Measurements from ENCODE around the gene COPG1. TPM values are rescaled to one million over a fixed set of nuclear protein-coding genes. Genes with fewer than 3 reads are reported as not detected.

COPG1 gene
- total and polyA plus RNA-seq, 2 donors (not counting 3 experiments of a cell fraction or from before 2014, with no cell fraction given): 112 to 202 TPM

GRCh38 chr3:129259612-129260477 lies 10.4 kb downstream of the COPG1 start:
- ChIA-PET CTCF (interaction anchor here (0.7 kb wide), 1 partner anchor 12 kb away, joined by 3 read pairs; no protein-coding TSS in a partner anchor), POLR2A (interaction anchor here (0.6 kb wide), 1 partner anchor 36 kb away, joined by 6 read pairs; no protein-coding TSS in a partner anchor)
- Histone ChIP-seq H2AFZ (ENCODE audit: low read depth, low read length) (no peak overlapping the region), H3K27ac (ENCODE audit: insufficient read depth, low read depth, low read length) (no peak overlapping the region), H3K4me2 (ENCODE audit: insufficient read depth, low read length) (no peak overlapping the region), H3K79me2 (ENCODE audit: control insufficient read depth, insufficient read depth, low read length) (no peaks in the 10 kb centered on the region), H4K20me1 (replicated peaks; ENCODE audit: control insufficient read depth, extremely low read depth, insufficient read depth, low read length) (no peaks in the 10 kb centered on the region), H3K9me1 (replicated peaks; ENCODE audit: control insufficient read depth, extremely low read depth, insufficient read depth, low read length) (no peaks in the 10 kb centered on the region), H3K4me1 (ENCODE audit: control insufficient read depth, extremely low read depth, insufficient read depth, low read length) (no peaks in the 10 kb centered on the region), H3K4me3 (replicated peaks in 1 of 3; ENCODE audit: insufficient read depth in 1 of 3, low read depth in 1 of 3, low read length in 3 of 3) (no peak overlapping the region), H3K27me3 (ENCODE audit: control insufficient read depth in 2 of 2, insufficient read depth in 2 of 2, low read length in 2 of 2) (no peaks in the 10 kb centered on the region), H3K36me3 (ENCODE audit: control insufficient read depth in 2 of 2, extremely low read depth in 1 of 2, insufficient read depth in 2 of 2, low read length in 2 of 2) (peaks cover 57 to 69% of the 10 kb centered on the region in 2 experiments), H3K9me3 (replicated peaks; ENCODE audit: control insufficient read depth, insufficient read depth, low read length) (no peaks in the 10 kb centered on the region), H3K9ac (replicated peaks; ENCODE audit: extremely low read depth, insufficient read depth, low read length) (no peak overlapping the region)
- dilution Hi-C loops (cut with MboI; ENCODE audit: extremely low pct_ligation_motif_present, low sequenced_read_pairs): no loop called here
- FAIRE-seq (no peak), DNase-seq (ENCODE audit: low read depth, low spot score) (no peak)
- intact Hi-C loops (cut with micrococcal nuclease): no loop called here
- TF ChIP-seq POLR2AphosphoS5 (IDR thresholded peaks at IDR 0.05; ENCODE audit: insufficient read depth, low read depth, low read length): no peak
- no peak for TF ChIP-seq MYC (IDR thresholded peaks at IDR 0.05; ENCODE audit: low read depth, low read length)
- TF ChIP-seq EZH2 (IDR thresholded peaks at IDR 0.05; ENCODE audit: borderline replicate concordance, low read depth, low read length, severe bottlenecking): no peak
- no peak for TF ChIP-seq FOS (IDR thresholded peaks at IDR 0.05; ENCODE audit: borderline replicate concordance, insufficient read depth, low read length)
- no peak for TF ChIP-seq CTCF (IDR thresholded peaks at IDR 0.05; ENCODE audit: extremely low read depth in 1 of 2, insufficient read depth in 1 of 2, low read depth in 1 of 2, low read length in 2 of 2)
- no peak for TF ChIP-seq MAX (IDR thresholded peaks at IDR 0.05; ENCODE audit: insufficient read depth, insufficient read length)
- no peak for TF ChIP-seq GATA2 (IDR thresholded peaks at IDR 0.05; ENCODE audit: insufficient read depth, insufficient read length, low read depth, low read length)
- no peak for TF ChIP-seq POLR2A (IDR thresholded peaks at IDR 0.05; ENCODE audit: low read depth, low read length)
- no peak for TF ChIP-seq JUN (IDR thresholded peaks at IDR 0.05; ENCODE audit: borderline replicate concordance, insufficient read depth, insufficient read length, low read depth)
- no TSS peak for BruUV-seq (replicated peaks)
